Measurements from ENCODE around the gene DEDD2.

DNA sequence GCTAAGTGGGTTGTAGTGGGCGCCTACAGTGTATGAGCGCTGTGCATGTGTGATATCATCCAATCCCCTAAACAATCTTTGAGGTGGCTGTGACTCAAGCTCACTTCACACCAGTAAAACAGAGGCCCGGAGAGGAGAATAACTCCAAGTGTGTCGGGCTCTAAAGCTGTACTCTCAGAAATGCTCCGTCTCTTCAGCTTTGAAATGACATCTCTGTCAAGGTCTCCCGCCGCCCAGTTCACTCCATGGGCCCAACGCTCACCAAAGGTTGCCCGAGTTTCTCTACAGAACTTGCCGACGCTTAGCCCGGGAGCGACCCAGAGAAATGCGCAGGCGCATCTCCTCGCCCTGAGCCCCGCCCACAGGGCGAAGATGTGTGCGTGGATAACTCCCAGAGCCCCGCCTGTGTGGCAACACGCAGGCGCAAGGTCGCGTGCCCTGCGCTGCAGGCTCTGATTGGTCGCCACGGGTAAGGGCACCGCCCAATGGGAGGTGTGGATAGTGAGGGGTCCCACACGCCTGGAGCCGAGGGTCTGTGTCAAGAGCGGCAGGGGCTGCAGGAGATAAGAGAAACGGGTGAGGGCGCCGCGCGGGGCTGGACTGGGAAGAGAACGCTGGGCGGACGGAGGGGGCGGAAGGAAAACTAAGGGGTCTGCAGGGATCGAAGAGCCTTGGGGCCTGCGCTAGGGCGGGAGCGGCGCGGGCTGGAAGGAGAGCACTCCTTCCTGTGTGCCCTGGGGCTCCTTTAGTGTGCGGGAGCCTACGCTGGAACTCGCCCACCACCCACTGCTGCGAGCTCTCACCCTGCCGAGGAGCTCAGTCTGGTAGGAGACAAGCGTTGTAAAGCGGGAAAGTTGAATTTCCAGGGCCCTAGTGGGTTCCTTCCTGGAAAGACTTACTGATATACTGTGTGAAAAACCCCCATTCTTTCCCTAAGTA is 2.6 kb upstream of the DEDD2 start, which contains the start of gene ZNF526:
- TF ChIP-seq, protein P1, sequence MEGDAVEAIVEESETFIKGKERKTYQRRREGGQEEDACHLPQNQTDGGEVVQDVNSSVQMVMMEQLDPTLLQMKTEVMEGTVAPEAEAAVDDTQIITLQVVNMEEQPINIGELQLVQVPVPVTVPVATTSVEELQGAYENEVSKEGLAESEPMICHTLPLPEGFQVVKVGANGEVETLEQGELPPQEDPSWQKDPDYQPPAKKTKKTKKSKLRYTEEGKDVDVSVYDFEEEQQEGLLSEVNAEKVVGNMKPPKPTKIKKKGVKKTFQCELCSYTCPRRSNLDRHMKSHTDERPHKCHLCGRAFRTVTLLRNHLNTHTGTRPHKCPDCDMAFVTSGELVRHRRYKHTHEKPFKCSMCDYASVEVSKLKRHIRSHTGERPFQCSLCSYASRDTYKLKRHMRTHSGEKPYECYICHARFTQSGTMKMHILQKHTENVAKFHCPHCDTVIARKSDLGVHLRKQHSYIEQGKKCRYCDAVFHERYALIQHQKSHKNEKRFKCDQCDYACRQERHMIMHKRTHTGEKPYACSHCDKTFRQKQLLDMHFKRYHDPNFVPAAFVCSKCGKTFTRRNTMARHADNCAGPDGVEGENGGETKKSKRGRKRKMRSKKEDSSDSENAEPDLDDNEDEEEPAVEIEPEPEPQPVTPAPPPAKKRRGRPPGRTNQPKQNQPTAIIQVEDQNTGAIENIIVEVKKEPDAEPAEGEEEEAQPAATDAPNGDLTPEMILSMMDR (IDR thresholded peaks at IDR 0.05; ENCODE audit: borderline replicate concordance, extremely low read depth, low read length, poor library complexity, severe bottlenecking) = peak; percentile 56
- TF ChIP-seq EZH2 (IDR thresholded peaks at IDR 0.05; ENCODE audit: borderline replicate concordance, low read depth, low read length, severe bottlenecking) = no peak

Data from DND-41 (cell line).